ENCODE measurements around the gene CSRP2. TPM values are rescaled to one million over a fixed set of nuclear protein-coding genes. Genes with fewer than 3 reads are reported as not detected.

The CSRP2 gene
- total and polyA plus RNA-seq, 2 of the 13 experiments (the other 11 are each of a cell fraction or from before 2014, with no cell fraction given) = 7.2 to 8.0 TPM

DNA sequence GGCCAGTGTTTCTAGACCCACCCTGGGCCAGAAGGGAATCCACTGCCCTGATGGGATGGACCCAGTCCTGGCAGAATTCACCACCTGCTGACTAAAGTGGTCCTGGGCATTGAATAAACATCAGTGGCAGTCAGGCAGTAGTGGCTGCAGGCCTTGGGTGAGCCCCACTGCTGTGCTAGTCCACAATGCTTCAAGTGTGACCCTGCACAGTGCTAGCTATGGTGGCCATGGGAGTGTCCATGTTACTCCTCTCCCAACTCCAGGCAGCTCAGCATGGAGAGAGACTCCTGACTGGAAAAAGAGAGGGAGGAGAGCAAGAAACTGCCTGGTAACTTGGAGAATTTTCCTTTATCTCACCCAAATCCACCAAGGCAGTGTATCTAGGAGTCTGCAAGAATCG lies 17.5 kb upstream of the CSRP2 start:
- BruUV-seq (replicated peaks) = no TSS peak
- H4K20me1 ChIP-seq (ENCODE audit: insufficient read depth, low read length) = no peaks in the 10 kb centered on the region
- H3K27ac ChIP-seq (ENCODE audit: extremely low read length, insufficient read depth, low read length) = no peak overlapping the region
- no peak overlapping the region for H3K4me2 ChIP-seq (ENCODE audit: low read depth, low read length)
- WGBS (ENCODE audit: low lambda C conversion rate) = 70% methylated on average over 1 of the region's 1 CpG
- in situ Hi-C loops (cut with HindIII; ENCODE audit: extremely low pct_ligation_motif_present, low pct_unique_long_range_greater_than_20kb) = no loop called here
- ATAC-seq (peak; percentile 59), DNase-seq (ENCODE audit: low spot score) (no peak), FAIRE-seq (no peak)
- H3K36me3 ChIP-seq (replicated peaks in 1 of 2; ENCODE audit: control insufficient read depth in 1 of 2, insufficient read depth in 2 of 2, low read length in 2 of 2) = no peaks in the 10 kb centered on the region
- intact Hi-C loops (cut with micrococcal nuclease; ENCODE audit: unreplicated experiment) = no loop called here
- no peak overlapping the region for H3K9ac ChIP-seq (ENCODE audit: insufficient read depth, low read depth, low read length)
- no peaks in the 10 kb centered on the region for H3K79me2 ChIP-seq (ENCODE audit: insufficient read depth, low read length)
- no peak overlapping the region for H2AFZ ChIP-seq (ENCODE audit: low read length)
- no peak for TF ChIP-seq KLF6 (CRISPR knock-in tag; IDR thresholded peaks at IDR 0.05)
- H3K4me1 ChIP-seq (ENCODE audit: insufficient read depth, low read length) = no peaks in the 10 kb centered on the region
- no peaks in the 10 kb centered on the region for H3K9me3 ChIP-seq (ENCODE audit: low read length)
- CTCF ChIA-PET (ENCODE audit: low intra/inter-chr PET ratio, low total read pairs) = no interaction called here
- no peak overlapping the region for H3K4me3 ChIP-seq (replicated peaks in 1 of 3; ENCODE audit: insufficient read depth in 1 of 3, low read depth in 2 of 3, low read length in 3 of 3)
- H3K27me3 ChIP-seq (ENCODE audit: control insufficient read depth in 1 of 2, insufficient read depth in 2 of 2, low read length in 2 of 2) = no peaks in the 10 kb centered on the region; a peak in 3 of 5 replicates
- POLR2A ChIA-PET = no interaction called here

- in situ Hi-C loops (cut with HindIII; ENCODE audit: extremely low pct_ligation_motif_present, low pct_unique_long_range_greater_than_20kb) = no loop called here
- no peaks in the 10 kb centered on the region for H3K9me3 ChIP-seq (ENCODE audit: low read length)
- intact Hi-C loops (cut with micrococcal nuclease; ENCODE audit: unreplicated experiment) = no loop called here
- no peaks in the 10 kb centered on the region; a peak in 3 of 5 replicates for H3K27me3 ChIP-seq (ENCODE audit: control insufficient read depth in 1 of 2, insufficient read depth in 2 of 2, low read length in 2 of 2)
- H3K4me1 ChIP-seq (ENCODE audit: insufficient read depth, low read length) = no peaks in the 10 kb centered on the region
- TF ChIP-seq MTA1 (CRISPR knock-in tag; IDR thresholded peaks at IDR 0.05; ENCODE audit: borderline replicate concordance) = no peak
- TF ChIP-seq RBAK (CRISPR knock-in tag; IDR thresholded peaks at IDR 0.05) = 0 out of 2 replicates have a peak, but pooled peaks have one; percentile 31
- no peaks in the 10 kb centered on the region for H4K20me1 ChIP-seq (ENCODE audit: insufficient read depth, low read length)
- no peak overlapping the region for H3K9ac ChIP-seq (ENCODE audit: insufficient read depth, low read depth, low read length)
- CTCF ChIA-PET (ENCODE audit: low intra/inter-chr PET ratio, low total read pairs) = no interaction called here
- H3K79me2 ChIP-seq (ENCODE audit: insufficient read depth, low read length) = no peaks in the 10 kb centered on the region
- no TSS peak for BruUV-seq (replicated peaks)
- H3K27ac ChIP-seq (ENCODE audit: extremely low read length, insufficient read depth, low read length) = no peak overlapping the region
- no CpG with 5 or more reads among the region's 5 CpGs for WGBS (ENCODE audit: low lambda C conversion rate)
- no peak overlapping the region for H3K4me2 ChIP-seq (ENCODE audit: low read depth, low read length)
- POLR2A ChIA-PET = no interaction called here
- no peak overlapping the region for H2AFZ ChIP-seq (ENCODE audit: low read length)
- DNase-seq (ENCODE audit: low spot score) = no peak
- H3K4me3 ChIP-seq (replicated peaks in 1 of 3; ENCODE audit: insufficient read depth in 1 of 3, low read depth in 2 of 3, low read length in 3 of 3) = no peak overlapping the region
- no peaks in the 10 kb centered on the region for H3K36me3 ChIP-seq (replicated peaks in 1 of 2; ENCODE audit: control insufficient read depth in 1 of 2, insufficient read depth in 2 of 2, low read length in 2 of 2)
- no peak for FAIRE-seq
- peak; percentile 78 for ATAC-seq
Measured at GRCh38 chr12:76895796-76896195, 17.0 kb upstream of the CSRP2 start.

All from HepG2 (cell line).